ENCODE measurements around the gene ADGRL1.

GRCh38 chr19:14198384-14199376 lies 7.3 kb downstream of the ADGRL1 start:
- TF ChIP-seq POLR2AphosphoS5 (IDR thresholded peaks at IDR 0.05) = no peak
- TF ChIP-seq CTCF (IDR thresholded peaks at IDR 0.05) = no peak

Data from suprapubic skin (tissue), 3 donors.